ENCODE data around the gene RNF181. TPM values are rescaled to one million over a fixed set of nuclear protein-coding genes. Genes with fewer than 3 reads are reported as not detected.

Gene RNF181
- total RNA-seq, 1 donor from 2014 or later, result 157 TPM

GRCh38 chr2:85577386-85578242, 17.9 kb upstream of the RNF181 start, which contains the start of gene VAMP8:
TSS of gene VAMP8 (plus strand) at chr2:85577586. CDS start at chr2:85577647, 61 bp downstream.
- H3K27ac ChIP-seq, result peak within 1 kb of the TSS; percentile 44 to 52
- no peak for TF ChIP-seq CTCF (IDR thresholded peaks at IDR 0.05)
- peak within 1 kb of the TSS; percentile 24 to 39 for H3K4me3 ChIP-seq

GRCh38 chr2:85578243-85579180, 17.0 kb upstream of the RNF181 start:
- intact Hi-C loops (cut with DNase I), result no loop called here
- DNase-seq (ENCODE audit: low spot score in 2 of 2), result peak in 1 of 2 donors; percentile 75
- Histone ChIP-seq H3K9me3 (no peaks in the 10 kb centered on the region), H3K4me3 (peak overlapping the region; percentile 24 to 39), H3K27me3 (no peaks in the 10 kb centered on the region), H3K4me1 (no peaks in the 10 kb centered on the region), H3K27ac (peak overlapping the region; percentile 44 to 52), H3K36me3 (no peaks in the 10 kb centered on the region)
- TF ChIP-seq CTCF (IDR thresholded peaks at IDR 0.05), result no peak

More at GRCh38 chr2:85577386-85578242, 17.9 kb upstream of the RNF181 start, which contains the start of gene VAMP8:
- Histone ChIP-seq H3K27me3 (no peaks in the 10 kb centered on the region), H3K36me3 (no peaks in the 10 kb centered on the region), H3K4me1 (no peaks in the 10 kb centered on the region), H3K9me3 (no peaks in the 10 kb centered on the region)
- intact Hi-C loops (cut with DNase I), result no loop called here
- DNase-seq (ENCODE audit: low spot score in 2 of 2), result no peak

- Histone ChIP-seq H3K4me3 (no peak overlapping the region), H3K9me3 (no peaks in the 10 kb centered on the region), H3K27me3 (no peaks in the 10 kb centered on the region), H3K36me3 (no peaks in the 10 kb centered on the region), H3K27ac (peak overlapping the region; percentile 44 to 52), H3K4me1 (peaks cover 0 to under 1% of the 10 kb centered on the region in 2 donors)
- DNase-seq (ENCODE audit: low spot score in 2 of 2), result no peak
- intact Hi-C loops (cut with DNase I), result no loop called here
- TF ChIP-seq CTCF (IDR thresholded peaks at IDR 0.05), result no peak
These were observed 16.1 kb upstream of the RNF181 start for GRCh38 chr2:85579266-85579935.

GRCh38 chr2:85580206-85580605, 15.3 kb upstream of the RNF181 start:
- no peak for DNase-seq (ENCODE audit: low spot score in 2 of 2)
- no peak for TF ChIP-seq CTCF (IDR thresholded peaks at IDR 0.05)
- Histone ChIP-seq H3K9me3 (no peaks in the 10 kb centered on the region), H3K27me3 (no peaks in the 10 kb centered on the region), H3K36me3 (no peaks in the 10 kb centered on the region), H3K27ac (no peak overlapping the region), H3K4me3 (no peak overlapping the region), H3K4me1 (peaks cover 0 to 8% of the 10 kb centered on the region in 2 donors)
- intact Hi-C loops (cut with DNase I), result no loop called here

- no peak for DNase-seq (ENCODE audit: low spot score in 2 of 2)
- Histone ChIP-seq H3K4me1 (peaks cover 0 to 20% of the 10 kb centered on the region in 2 donors), H3K27ac (no peak overlapping the region), H3K27me3 (no peaks in the 10 kb centered on the region), H3K36me3 (no peaks in the 10 kb centered on the region), H3K9me3 (no peaks in the 10 kb centered on the region), H3K4me3 (no peak overlapping the region)
- intact Hi-C loops (cut with DNase I), result no loop called here
- no peak for TF ChIP-seq CTCF (IDR thresholded peaks at IDR 0.05)
These were observed 13.1 kb upstream of the RNF181 start for GRCh38 chr2:85582492-85582891.

Data from ascending aorta (tissue), 2 donors.